Measurements from ENCODE around the gene ZNF263.

ZNF263 gene

GRCh38 chr16:3328104-3328503, 44.8 kb downstream of the ZNF263 start:
- no peak for DNase-seq (ENCODE audit: low read depth)

- DNase-seq (ENCODE audit: low read depth): no peak
Observed at GRCh38 chr16:3328643-3329042, 45.4 kb downstream of the ZNF263 start.
